SH-SY5Y (cell line): ENCODE results near the gene SYT6.

ENCODE experiments used
- GATA2 ChIP-seq: IDR thresholded peaks from 2 replicates; pipeline ENCODE4 v1.6.1; 2011; ENCODE audit warnings: mild to moderate bottlenecking, low read depth, low read length
- GATA3 ChIP-seq: IDR thresholded peaks from 2 replicates; pipeline ENCODE4 v1.6.1; 2011; ENCODE audit warnings: low read depth, mild to moderate bottlenecking, low read length, moderate library complexity

DNA sequence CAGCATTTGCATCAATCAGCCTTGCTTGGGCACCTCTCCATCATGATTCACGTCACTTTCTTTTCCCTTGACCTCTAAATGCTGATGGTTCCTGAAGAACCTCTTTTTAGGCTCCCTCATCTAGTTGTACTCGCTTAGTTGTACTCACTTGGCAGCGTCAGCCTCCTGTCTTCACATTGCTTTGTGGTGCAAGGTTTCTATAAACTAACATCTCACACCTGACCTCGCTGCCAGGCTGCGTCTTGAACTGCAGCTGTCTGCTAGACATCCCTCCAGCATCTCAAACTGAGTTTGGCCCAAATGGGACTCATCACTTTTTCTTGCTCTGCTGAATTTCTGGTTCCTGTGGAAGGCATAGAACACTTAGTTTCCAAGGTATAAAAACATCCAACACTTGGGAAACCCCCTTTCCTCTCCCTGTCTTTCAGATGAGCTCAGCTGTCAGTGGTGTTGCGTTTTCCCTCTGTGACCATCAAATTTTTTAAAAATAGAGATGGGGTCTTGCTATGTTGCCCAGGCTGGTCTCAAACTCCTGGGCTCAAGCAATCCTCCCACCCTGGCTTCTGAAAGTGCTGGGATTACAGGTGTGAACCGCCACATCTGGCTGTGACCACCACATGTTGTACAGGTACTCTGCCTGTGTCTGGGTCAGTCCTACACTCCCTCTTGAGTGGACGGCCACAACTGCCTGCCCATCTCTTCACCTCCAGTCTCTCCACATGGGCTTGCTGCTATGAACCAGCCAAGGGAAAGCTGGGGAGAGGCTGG is 66.9 kb downstream of the SYT6 start:
- no peak for TF ChIP-seq GATA2
- no peak for TF ChIP-seq GATA3
